WTC11 (cell line): ENCODE measurements around the gene IAPP. TPM values are rescaled to one million over a fixed set of nuclear protein-coding genes. Genes with fewer than 3 reads are reported as not detected.

Experiments used
- ATAC-seq: fragments of 200-7000 bp; cut with Tn5 transposase; 2 replicates; pipeline ENCODE4 v1.10.0; 2021; ENCODE audit warnings: mild to moderate bottlenecking, moderate library complexity
- CTCF ChIA-PET: fragments of 300-600 bp; sonication (Branson Sonifier 250); formaldehyde crosslinking; loops from one replicate; lab custom pipeline; 2021; ENCODE audit warnings: antibody characterized with exemption; lab: Charles Lee
- POLR2A ChIA-PET: fragments of 350-600 bp; sonication (Branson Sonifier 250); formaldehyde crosslinking; loops from one replicate; lab custom pipeline; 2021; ENCODE audit warnings: antibody characterized with exemption; lab: Charles Lee
- DNase-seq: peaks from one replicate; pipeline ENCODE4 v3.0.0; 2021; ENCODE audit warnings: low spot score
- H3K27ac Mint-ChIP-seq: 2 replicates; pipeline ENCODE4 v1.8.0; 2021; ENCODE audit warnings: mixed read lengths
- H3K27me3 Mint-ChIP-seq: 2 replicates; pipeline ENCODE4 v1.8.0; 2021; ENCODE audit warnings: low read depth, mild to moderate bottlenecking, moderate library complexity, mixed read lengths
- H3K36me3 Mint-ChIP-seq: 2 replicates; pipeline ENCODE4 v1.8.0; 2021; ENCODE audit warnings: mixed read lengths
- H3K4me1 Mint-ChIP-seq: 2 replicates; pipeline ENCODE4 v1.8.0; 2022; ENCODE audit warnings: mixed read lengths
- H3K4me3 Mint-ChIP-seq: 2 replicates; pipeline ENCODE4 v1.8.0; 2021; ENCODE audit warnings: mild to moderate bottlenecking, moderate library complexity, mixed read lengths
- H3K9me3 Mint-ChIP-seq: 2 replicates; pipeline ENCODE4 v1.8.0; 2021; ENCODE audit warnings: mixed read lengths
- AR ChIP-seq: fragments of 250-450 bp; sonication (Bioruptor Pico); IDR thresholded peaks from 2 replicates; pipeline ENCODE4 v1.9.0; 2021; ENCODE audit warnings: mild to moderate bottlenecking
- ATF6 ChIP-seq: sonication (generic); formaldehyde crosslinking; IDR thresholded peaks from 2 replicates; pipeline ENCODE4 v1.8.1; 2023; ENCODE audit warnings: mild to moderate bottlenecking, missing genetic modification reagents
- ERG ChIP-seq: fragments of 250-450 bp; sonication (Bioruptor Pico); IDR thresholded peaks from 2 replicates; pipeline ENCODE4 v1.8.0; 2021; ENCODE audit warnings: mild to moderate bottlenecking
- ESRRA ChIP-seq: sonication (generic); formaldehyde crosslinking; IDR thresholded peaks from 2 replicates; pipeline ENCODE4 v1.8.1; 2022; ENCODE audit warnings: mild to moderate bottlenecking, missing genetic modification reagents, borderline replicate concordance
- FOXK1 ChIP-seq: sonication (generic); formaldehyde crosslinking; IDR thresholded peaks from 2 replicates; pipeline ENCODE4 v1.8.0; 2022; ENCODE audit warnings: mild to moderate bottlenecking, moderate library complexity, missing genetic modification reagents
- JAZF1 ChIP-seq: fragments of 250-450 bp; sonication (Bioruptor Pico); IDR thresholded peaks from 2 replicates; pipeline ENCODE4 v1.9.0; 2021; ENCODE audit warnings: moderate library complexity, mild to moderate bottlenecking, inconsistent platforms
- JUN ChIP-seq: sonication (generic); formaldehyde crosslinking; IDR thresholded peaks from 2 replicates; pipeline ENCODE4 v1.8.0; 2023; ENCODE audit warnings: mild to moderate bottlenecking, missing genetic modification reagents
- NFE2L1 ChIP-seq: sonication (generic); formaldehyde crosslinking; IDR thresholded peaks from 2 replicates; pipeline ENCODE4 v1.8.1; 2023; ENCODE audit warnings: missing genetic modification reagents
- NR1H2 ChIP-seq: sonication (generic); formaldehyde crosslinking; IDR thresholded peaks from 2 replicates; pipeline ENCODE4 v1.9.0; 2021; ENCODE audit warnings: mild to moderate bottlenecking, moderate library complexity, missing genetic modification reagents
- TEAD1 ChIP-seq: sonication (generic); formaldehyde crosslinking; IDR thresholded peaks from 2 replicates; pipeline ENCODE4 v1.8.0; 2022; ENCODE audit warnings: mild to moderate bottlenecking, missing genetic modification reagents
- ZNF425 ChIP-seq: fragments of 250-450 bp; sonication (Bioruptor Pico); conservative IDR thresholded peaks from 2 replicates; pipeline ENCODE4 v1.9.0; 2021; ENCODE audit warnings: mild to moderate bottlenecking
- ZNF671 ChIP-seq: fragments of 250-450 bp; sonication (Bioruptor Pico); IDR thresholded peaks from 2 replicates; pipeline ENCODE4 v1.8.0; 2021; ENCODE audit warnings: mild to moderate bottlenecking
- total RNA-seq: library from RNA; stranded (reverse); gene quantifications from 3 replicates; pipeline ENCODE4 v1.2.3, GENCODE V29; 2021

IAPP gene
- total RNA-seq, 1 experiment from 2014 or later, result not detected

GRCh38 chr12:21341769-21342168 lies 30.9 kb upstream of the IAPP start:
- Mint-ChIP-seq H3K4me3 (no peak overlapping the region), H3K36me3 (no peaks in the 10 kb centered on the region), H3K4me1 (peaks cover 46% of the 10 kb centered on the region), H3K27me3 (no peaks in the 10 kb centered on the region), H3K27ac (no peak overlapping the region)
- CTCF ChIA-PET, result no interaction called here
- ATAC-seq (no peak), DNase-seq (no peak)
- TF ChIP-seq JAZF1, result no peak
- TF ChIP-seq ZNF425 (CRISPR knock-in tag), result no peak
- no peak for TF ChIP-seq FOXK1 (CRISPR knock-in tag)
- TF ChIP-seq, all 79 proteins: peak for 0
- H3K9me3 Mint-ChIP-seq, result peaks cover 1% of the 10 kb centered on the region; the same call in 1 of the 2 replicates
- POLR2A ChIA-PET, result no interaction called here

GRCh38 chr12:21343636-21344035 lies 29.1 kb upstream of the IAPP start:
- CTCF ChIA-PET, result no interaction called here
- H3K9me3 Mint-ChIP-seq, result no peaks in the 10 kb centered on the region

GRCh38 chr12:21346542-21347205 lies 26.0 kb upstream of the IAPP start:
- ATAC-seq, result no peak
- CTCF ChIA-PET, result no interaction called here
- Mint-ChIP-seq H3K36me3 (no peaks in the 10 kb centered on the region), H3K4me1 (peaks cover 21% of the 10 kb centered on the region), H3K27ac (no peak overlapping the region), H3K4me3 (no peak overlapping the region), H3K9me3 (no peaks in the 10 kb centered on the region), H3K27me3 (no peaks in the 10 kb centered on the region)
- TF ChIP-seq NR1H2 (no peak), AR (CRISPR knock-in tag) (no peak)
- POLR2A ChIA-PET, result no interaction called here
- no peak for DNase-seq

More at GRCh38 chr12:21343636-21344035, 29.1 kb upstream of the IAPP start:
- peaks cover 39% of the 10 kb centered on the region for H3K4me1 Mint-ChIP-seq
- no peak overlapping the region for H3K27ac Mint-ChIP-seq
- no peak overlapping the region for H3K4me3 Mint-ChIP-seq
- H3K36me3 Mint-ChIP-seq, result no peaks in the 10 kb centered on the region
- ATAC-seq, result no peak
- H3K27me3 Mint-ChIP-seq, result no peaks in the 10 kb centered on the region
- no peak for DNase-seq
- POLR2A ChIA-PET, result no interaction called here
- TF ChIP-seq ESRRA (no peak), TEAD1 (CRISPR knock-in tag) (no peak), JUN (CRISPR knock-in tag) (no peak), ATF6 (no peak), ZNF671 (CRISPR knock-in tag) (no peak), NFE2L1 (CRISPR knock-in tag) (no peak), ERG (CRISPR knock-in tag) (no peak)
